ENCODE results near the gene SLC1A1.

The SLC1A1 gene

GRCh38 chr9:4495537-4495936 is 5.3 kb downstream of the SLC1A1 start:
- TF ChIP-seq GATA1 (IDR thresholded peaks at IDR 0.05; ENCODE audit: low read depth, low read length) (no peak), POLR2A (IDR thresholded peaks at IDR 0.05; ENCODE audit: low read length) (no peak)
- no peak for DNase-seq

GRCh38 chr9:4496497-4496896 is 6.2 kb downstream of the SLC1A1 start:
- TF ChIP-seq POLR2A (IDR thresholded peaks at IDR 0.05; ENCODE audit: low read length) (no peak), GATA1 (IDR thresholded peaks at IDR 0.05; ENCODE audit: low read depth, low read length) (no peak)
- no peak for DNase-seq

- TF ChIP-seq GATA1 (IDR thresholded peaks at IDR 0.05; ENCODE audit: low read depth, low read length) (no peak), POLR2A (IDR thresholded peaks at IDR 0.05; ENCODE audit: low read length) (no peak)
- no peak for DNase-seq
These were observed 7.1 kb downstream of the SLC1A1 start for GRCh38 chr9:4497395-4497794.

- DNase-seq, result no peak
- TF ChIP-seq POLR2A (IDR thresholded peaks at IDR 0.05; ENCODE audit: low read length) (no peak), GATA1 (IDR thresholded peaks at IDR 0.05; ENCODE audit: low read depth, low read length) (no peak)
These were observed 7.6 kb downstream of the SLC1A1 start for GRCh38 chr9:4497855-4498254.

- no peak for TF ChIP-seq GATA1 (IDR thresholded peaks at IDR 0.05; ENCODE audit: low read depth, low read length)
- no peak for TF ChIP-seq POLR2A (IDR thresholded peaks at IDR 0.05; ENCODE audit: low read length)
- no peak for DNase-seq
These were observed 9.6 kb downstream of the SLC1A1 start for GRCh38 chr9:4499917-4500316.

GRCh38 chr9:4501147-4501507 is 10.9 kb downstream of the SLC1A1 start:
- no peak for TF ChIP-seq GATA1 (IDR thresholded peaks at IDR 0.05; ENCODE audit: low read depth, low read length)
- no peak for TF ChIP-seq POLR2A (IDR thresholded peaks at IDR 0.05; ENCODE audit: low read length)
- no peak for DNase-seq

- TF ChIP-seq POLR2A (IDR thresholded peaks at IDR 0.05; ENCODE audit: low read length) (no peak), GATA1 (IDR thresholded peaks at IDR 0.05; ENCODE audit: low read depth, low read length) (no peak)
These were observed 12.2 kb downstream of the SLC1A1 start for GRCh38 chr9:4502444-4502843.

DNA sequence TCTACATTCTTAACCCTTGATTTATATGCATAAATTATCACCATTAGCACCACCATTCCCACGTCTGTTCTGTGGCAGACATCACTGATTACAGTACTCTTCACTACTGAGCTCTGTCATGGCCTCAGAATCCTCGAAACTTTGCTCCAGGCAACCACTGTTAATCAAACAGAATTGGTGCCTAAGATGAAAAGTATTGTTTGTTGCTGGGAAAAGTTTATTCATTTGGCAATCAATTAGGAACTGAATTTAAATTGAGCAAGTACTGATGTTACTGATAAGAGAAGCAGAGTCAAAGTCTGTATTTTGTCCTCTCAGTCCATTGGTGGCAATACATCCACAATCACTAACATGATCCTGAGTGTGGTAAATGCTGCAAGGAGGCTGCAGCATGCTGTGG is 12.8 kb downstream of the SLC1A1 start:
- no peak for TF ChIP-seq GATA1 (IDR thresholded peaks at IDR 0.05; ENCODE audit: low read depth, low read length)
- no peak for TF ChIP-seq POLR2A (IDR thresholded peaks at IDR 0.05; ENCODE audit: low read length)
- DNase-seq, result no peak

More at GRCh38 chr9:4502444-4502843, 12.2 kb downstream of the SLC1A1 start:
- DNase-seq, result no peak

DNA sequence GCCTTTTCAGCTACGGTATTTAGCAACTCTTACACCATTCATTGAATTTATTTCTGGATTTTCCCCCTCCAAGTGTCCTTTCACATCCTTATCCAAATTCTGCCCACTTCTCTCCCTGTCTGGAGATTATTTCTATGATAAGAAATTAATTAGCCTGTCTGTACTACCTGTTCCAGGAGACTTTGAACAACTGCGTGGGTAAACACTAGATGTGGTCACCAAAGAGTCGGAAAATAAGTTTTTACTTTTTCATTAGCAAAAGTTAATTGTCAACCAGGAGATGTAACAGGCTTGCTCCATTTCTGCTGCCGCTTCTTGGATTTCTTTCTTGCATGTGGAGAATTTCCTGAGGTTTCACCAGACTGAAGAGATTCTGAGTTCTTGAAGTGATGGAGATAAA is 14.0 kb downstream of the SLC1A1 start:
- no peak for DNase-seq
- TF ChIP-seq GATA1 (IDR thresholded peaks at IDR 0.05; ENCODE audit: low read depth, low read length) (no peak), POLR2A (IDR thresholded peaks at IDR 0.05; ENCODE audit: low read length) (no peak)

- TF ChIP-seq GATA1 (IDR thresholded peaks at IDR 0.05; ENCODE audit: low read depth, low read length), result no peak
- TF ChIP-seq POLR2A (IDR thresholded peaks at IDR 0.05; ENCODE audit: low read length), result no peak
- no peak for DNase-seq
These were observed 16.2 kb downstream of the SLC1A1 start for GRCh38 chr9:4506490-4506889.

DNA sequence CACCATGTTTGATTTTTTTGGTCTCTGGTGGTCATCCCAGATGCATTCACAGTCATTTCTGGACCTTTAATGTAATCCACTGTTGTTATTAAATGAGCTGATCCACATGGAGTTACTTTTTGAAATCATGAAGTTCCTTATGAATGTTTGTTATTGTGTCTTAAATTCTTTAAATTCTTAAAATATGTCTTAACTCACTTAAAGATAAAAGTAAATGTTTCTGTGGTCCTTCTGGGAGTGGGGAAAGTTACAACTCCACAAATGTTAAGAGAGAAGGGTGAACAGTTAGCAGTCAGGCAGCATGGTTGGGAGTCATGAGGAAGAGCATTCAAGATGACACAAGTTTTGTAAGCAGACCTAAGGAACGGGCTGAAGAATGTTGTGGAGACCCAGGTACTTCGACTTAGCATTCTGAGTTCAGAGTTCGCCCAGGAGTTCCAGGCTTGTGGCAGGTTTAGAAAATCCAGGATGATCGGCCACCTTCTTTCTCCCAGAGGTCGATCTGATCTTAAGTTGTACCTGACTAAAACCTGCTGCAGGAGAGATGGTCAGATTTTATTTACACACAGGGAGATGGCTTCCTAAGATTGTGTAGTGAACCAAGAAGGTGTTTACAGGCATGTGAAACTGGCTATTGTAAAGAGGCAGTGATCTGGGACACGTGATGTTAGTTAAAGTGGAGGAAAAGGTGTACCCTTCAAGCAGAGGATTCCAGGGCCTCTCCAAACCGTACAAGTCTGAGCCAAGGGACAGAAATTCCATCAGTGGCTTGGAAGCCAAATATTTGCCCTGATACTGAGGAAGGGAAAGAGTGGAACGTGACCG is 17.2 kb downstream of the SLC1A1 start:
- no peak for TF ChIP-seq GATA1 (IDR thresholded peaks at IDR 0.05; ENCODE audit: low read depth, low read length)
- TF ChIP-seq POLR2A (IDR thresholded peaks at IDR 0.05; ENCODE audit: low read length), result no peak
- no peak for DNase-seq

DNA sequence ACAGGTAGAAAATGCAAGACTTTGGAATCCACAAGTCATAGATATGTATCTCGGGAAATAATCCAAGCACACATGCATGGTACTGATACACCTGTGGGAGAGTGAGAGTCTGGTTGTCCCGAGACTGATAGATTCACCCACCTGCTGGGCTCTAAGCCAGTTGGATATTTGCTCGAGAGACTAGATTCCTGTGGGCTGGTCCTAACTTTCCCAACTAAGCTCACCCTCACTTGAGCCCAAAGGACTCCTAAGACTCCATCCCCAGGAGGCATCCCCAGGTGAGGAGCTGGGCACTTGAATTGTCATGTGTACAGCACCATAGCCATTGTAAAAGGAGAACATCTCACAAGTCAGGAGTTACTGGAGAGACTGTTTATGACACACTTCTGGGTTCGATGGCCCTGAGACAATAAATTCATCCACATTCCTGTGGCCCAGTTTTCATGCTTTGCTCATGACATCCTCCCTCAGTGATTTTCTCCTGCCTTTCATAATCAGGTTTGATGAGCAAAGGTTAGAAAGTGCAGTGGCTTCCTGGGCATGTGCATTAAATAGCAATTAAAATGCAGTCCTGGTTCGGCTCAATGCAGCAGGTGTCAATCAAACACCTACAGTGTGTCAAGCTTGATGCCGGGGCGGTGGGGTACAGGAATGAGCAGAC is 18.1 kb downstream of the SLC1A1 start:
- TF ChIP-seq POLR2A (IDR thresholded peaks at IDR 0.05; ENCODE audit: low read length) (no peak), GATA1 (IDR thresholded peaks at IDR 0.05; ENCODE audit: low read depth, low read length) (no peak)
- no peak for DNase-seq

- DNase-seq, result no peak
- TF ChIP-seq GATA1 (IDR thresholded peaks at IDR 0.05; ENCODE audit: low read depth, low read length) (no peak), POLR2A (IDR thresholded peaks at IDR 0.05; ENCODE audit: low read length) (no peak)
These were observed 18.8 kb downstream of the SLC1A1 start for GRCh38 chr9:4508907-4509589.

- no peak for TF ChIP-seq GATA1 (IDR thresholded peaks at IDR 0.05; ENCODE audit: low read depth, low read length)
- no peak for TF ChIP-seq POLR2A (IDR thresholded peaks at IDR 0.05; ENCODE audit: low read length)
- DNase-seq, result no peak
These were observed 19.3 kb downstream of the SLC1A1 start for GRCh38 chr9:4509590-4509984.

All from erythroblast (primary cell).